Anterior cingulate cortex (tissue), 58 donors: ENCODE measurements around the gene ALOX5.
"Not testable (repeated sequence)": the region's sequence is repeated elsewhere in the genome, so short reads cannot be mapped to it uniquely, and the experiment has no call there.

Source experiments
- DNase-seq, 58 donors: peaks; one replicate each; lab custom pipeline; 2025; lab: John Stamatoyannopoulos, UW

ALOX5 gene

DNA sequence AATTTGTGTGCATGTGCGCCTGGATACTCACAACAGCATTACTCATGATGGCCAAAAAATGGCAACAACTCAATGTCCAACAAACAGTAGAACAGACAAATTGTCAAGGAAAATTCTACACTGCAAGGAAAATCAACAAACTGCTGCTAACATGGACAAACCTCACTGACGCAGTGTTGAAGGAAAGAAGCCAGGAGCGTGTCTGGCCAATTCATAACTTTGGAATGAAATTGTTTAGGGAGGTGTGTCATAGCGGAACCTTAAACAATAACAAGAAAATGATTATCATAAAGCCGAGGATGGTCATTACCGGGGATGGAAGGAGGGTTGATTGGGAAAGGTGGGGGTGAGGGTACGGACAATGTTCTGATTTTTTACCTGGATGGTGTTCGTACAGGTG is 29.1 kb downstream of the ALOX5 start:
- DNase-seq, result no peak

DNA sequence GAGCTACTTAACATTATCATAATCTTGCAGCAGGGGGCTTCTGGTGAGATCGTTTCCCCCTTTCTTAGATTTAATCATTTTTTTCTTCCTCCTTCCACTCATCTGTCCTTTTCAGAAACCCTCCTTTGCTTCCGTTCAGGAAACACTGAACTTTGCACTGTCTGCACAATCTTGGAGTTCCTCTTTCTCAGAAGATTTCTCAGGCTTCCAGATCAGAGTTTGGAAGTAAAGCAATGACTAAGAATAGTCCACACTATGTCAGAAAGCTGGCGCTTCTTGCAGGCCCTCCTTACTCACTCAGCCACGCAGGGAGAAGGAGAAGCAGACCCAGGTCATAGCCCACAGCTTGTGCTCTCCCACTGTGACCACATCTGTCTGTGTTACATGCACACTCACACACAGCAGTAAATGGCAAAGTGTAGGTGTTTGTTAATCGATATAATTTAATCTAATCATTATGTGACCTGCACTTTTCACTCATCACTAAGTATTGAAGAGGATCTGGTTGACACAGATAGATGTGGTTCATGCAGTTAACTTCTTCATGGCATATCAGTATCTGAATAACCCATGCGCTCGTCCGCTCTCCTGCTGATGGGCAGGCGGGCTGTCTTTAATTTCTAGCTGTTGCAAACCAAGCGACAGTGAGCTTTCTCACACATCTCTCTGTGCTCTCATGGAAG is 30.2 kb downstream of the ALOX5 start:
- peak in 3 of 58 donors; percentile 18 to 25 (median 22) for DNase-seq

DNA sequence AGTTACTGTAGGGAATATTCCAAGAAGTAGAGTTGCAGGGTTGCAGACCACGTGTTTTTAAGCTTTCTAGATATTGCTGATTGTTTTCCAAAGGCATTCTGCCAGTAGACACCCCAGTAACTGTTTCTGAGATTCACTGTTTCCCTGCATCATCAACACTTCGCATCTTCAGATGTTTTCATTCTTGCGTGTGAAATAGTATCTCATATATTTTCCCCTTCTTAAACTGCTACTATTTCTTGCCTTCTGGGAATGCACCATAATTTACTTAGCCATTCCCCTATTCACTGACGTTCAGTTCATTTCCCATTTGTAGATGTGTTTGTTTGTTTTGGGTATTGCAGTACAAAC is 30.7 kb downstream of the ALOX5 start:
- DNase-seq, result no peak

GRCh38 chr10:45407542-45407941 is 33.5 kb downstream of the ALOX5 start:
- DNase-seq, result no peak

- DNase-seq, result no peak
Observed at GRCh38 chr10:45408421-45409319, 34.7 kb downstream of the ALOX5 start.

DNA sequence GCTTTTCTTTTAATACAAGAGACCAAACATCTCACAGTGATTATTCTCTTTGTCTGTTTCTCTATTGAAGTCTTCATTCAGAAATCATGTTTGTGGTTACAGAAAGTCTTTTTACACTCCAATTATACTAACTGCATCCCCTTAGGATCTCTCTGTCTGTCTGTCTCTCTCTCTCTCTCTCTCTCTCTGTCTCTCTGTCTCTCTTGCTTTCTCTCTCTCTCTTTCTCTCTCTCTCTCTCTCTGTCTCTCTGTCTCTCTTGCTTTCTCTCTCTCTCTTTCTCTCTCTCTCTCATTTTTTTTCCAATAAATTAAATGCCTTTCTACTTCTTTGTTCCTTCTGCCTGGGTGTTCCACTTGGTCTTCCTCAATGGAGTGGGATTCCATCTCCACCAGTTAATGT is 35.3 kb downstream of the ALOX5 start:
- not testable (repeated sequence) for DNase-seq

GRCh38 chr10:45409782-45410181 is 35.8 kb downstream of the ALOX5 start:
- no peak for DNase-seq

DNA sequence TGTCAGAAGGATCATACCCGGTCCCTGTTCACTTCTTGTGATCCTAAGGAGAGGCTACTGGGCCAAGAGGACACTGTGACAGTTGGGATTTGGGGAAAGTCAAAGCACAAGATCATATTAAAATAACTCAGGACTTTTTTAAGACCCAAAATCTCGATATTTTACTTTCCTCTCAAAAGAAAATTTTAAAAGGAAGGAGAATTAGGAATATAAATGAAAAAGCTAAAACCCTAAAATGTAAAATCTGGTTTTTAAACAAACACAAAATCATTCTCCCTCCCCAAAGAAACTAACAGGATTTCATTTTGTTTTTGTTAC is 36.4 kb downstream of the ALOX5 start:
- no peak for DNase-seq

- DNase-seq, result no peak
Observed at GRCh38 chr10:45410807-45411606, 37.0 kb downstream of the ALOX5 start.

- no peak for DNase-seq
Observed at GRCh38 chr10:45411607-45411940, 37.6 kb downstream of the ALOX5 start.

DNA sequence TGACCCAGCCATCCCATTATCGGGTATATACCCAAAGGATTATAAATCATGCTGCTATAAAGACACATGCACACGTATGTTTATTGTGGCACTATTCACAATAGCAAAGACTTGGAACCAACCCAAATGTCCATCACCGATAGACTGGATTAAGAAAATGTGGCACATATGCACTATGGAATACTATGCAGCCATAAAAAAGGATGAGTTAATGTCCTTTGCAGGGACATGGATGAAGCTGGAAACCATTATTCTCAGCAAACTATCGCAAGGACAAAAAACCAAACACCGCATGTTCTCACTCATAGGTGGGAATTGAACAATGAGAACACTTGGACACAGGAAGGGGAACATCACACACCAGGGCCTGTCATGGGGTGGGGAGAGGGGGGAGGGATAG is 41.0 kb downstream of the ALOX5 start:
- DNase-seq, result not testable (repeated sequence)

DNA sequence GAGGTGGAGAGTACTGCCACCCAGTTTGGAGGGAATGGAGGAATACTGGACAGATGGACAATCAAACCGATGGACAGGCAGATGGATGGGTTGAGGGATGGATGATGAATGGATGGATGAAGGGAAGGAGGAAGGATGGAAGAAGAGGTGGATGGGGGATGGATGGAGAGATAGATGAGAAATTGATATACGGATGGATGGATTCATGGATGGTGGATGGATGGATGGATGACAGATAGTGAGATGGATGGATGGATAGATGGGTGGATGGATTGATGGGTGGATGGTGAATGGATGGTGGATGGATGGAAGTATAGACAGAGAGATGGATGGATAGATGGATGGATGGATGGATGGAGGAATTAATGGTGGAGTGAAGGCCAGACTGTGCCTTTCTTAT is 42.6 kb downstream of the ALOX5 start:
- DNase-seq, result no peak

- no peak for DNase-seq
Observed at GRCh38 chr10:45417746-45418145, 43.7 kb downstream of the ALOX5 start.

GRCh38 chr10:45418417-45418848 is 44.4 kb downstream of the ALOX5 start:
- DNase-seq, result no peak

GRCh38 chr10:45418849-45419675 is 45.0 kb downstream of the ALOX5 start:
- peak in 46 of 58 donors; percentile 24 to 75 (median 57) for DNase-seq

- peak in 1 of 58 donors; percentile 59 for DNase-seq
Observed at GRCh38 chr10:45419676-45420025, 45.6 kb downstream of the ALOX5 start.

GRCh38 chr10:45420453-45421192 is 46.6 kb downstream of the ALOX5 start:
- peak in 43 of 58 donors; percentile 21 to 80 (median 51) for DNase-seq

DNA sequence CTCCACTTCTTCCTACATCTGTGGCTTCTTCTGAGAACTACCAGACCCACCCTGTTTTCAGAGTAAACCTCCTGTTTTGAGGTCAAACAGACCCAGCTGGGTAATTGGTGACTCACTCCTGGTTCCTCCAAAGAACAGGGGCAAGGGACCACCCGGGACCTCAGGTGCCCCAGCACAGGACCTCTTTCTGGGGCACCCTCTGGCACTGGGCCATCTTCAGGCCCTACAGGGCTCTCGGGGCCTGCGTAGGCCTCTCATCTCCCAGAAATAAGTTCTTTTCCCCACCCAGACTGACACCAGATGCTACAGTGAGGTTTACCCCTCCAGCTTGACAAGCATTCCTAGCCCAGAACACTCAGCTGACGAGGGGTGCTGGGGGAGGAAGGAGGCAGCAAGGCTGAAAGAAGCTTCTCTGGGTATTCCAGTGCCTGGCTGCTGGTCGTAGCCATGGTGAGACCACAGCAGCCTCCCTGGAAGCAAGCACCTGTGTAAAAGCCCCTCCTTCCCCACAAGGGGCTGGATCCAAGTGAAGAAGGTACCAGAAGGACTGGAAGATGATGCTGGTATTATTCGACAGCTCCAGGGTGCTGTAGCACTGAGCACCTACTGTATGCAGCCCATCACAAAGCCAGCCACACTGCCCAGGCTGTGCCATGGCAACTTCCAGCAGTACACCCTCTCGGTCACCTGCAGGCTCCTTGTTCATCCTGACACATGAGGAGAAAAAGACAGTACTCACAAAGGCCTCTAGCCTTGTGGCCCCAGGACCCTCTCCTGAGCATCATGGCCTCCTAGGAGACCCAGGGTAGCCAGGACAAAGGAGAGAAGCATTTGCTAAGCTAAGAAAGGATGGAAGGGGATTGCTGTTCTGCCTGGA is 47.4 kb downstream of the ALOX5 start:
- no peak for DNase-seq
